ENCODE results near the gene KBTBD12.

KBTBD12 gene

GRCh38 chr3:127923611-127924010, 8.6 kb downstream of the KBTBD12 start:
- no peak for DNase-seq (ENCODE audit: low spot score)
- TF ChIP-seq, protein P1, sequence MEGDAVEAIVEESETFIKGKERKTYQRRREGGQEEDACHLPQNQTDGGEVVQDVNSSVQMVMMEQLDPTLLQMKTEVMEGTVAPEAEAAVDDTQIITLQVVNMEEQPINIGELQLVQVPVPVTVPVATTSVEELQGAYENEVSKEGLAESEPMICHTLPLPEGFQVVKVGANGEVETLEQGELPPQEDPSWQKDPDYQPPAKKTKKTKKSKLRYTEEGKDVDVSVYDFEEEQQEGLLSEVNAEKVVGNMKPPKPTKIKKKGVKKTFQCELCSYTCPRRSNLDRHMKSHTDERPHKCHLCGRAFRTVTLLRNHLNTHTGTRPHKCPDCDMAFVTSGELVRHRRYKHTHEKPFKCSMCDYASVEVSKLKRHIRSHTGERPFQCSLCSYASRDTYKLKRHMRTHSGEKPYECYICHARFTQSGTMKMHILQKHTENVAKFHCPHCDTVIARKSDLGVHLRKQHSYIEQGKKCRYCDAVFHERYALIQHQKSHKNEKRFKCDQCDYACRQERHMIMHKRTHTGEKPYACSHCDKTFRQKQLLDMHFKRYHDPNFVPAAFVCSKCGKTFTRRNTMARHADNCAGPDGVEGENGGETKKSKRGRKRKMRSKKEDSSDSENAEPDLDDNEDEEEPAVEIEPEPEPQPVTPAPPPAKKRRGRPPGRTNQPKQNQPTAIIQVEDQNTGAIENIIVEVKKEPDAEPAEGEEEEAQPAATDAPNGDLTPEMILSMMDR (IDR thresholded peaks at IDR 0.05; ENCODE audit: extremely low read depth, missing control alignments), result no peak

GRCh38 chr3:127925384-127925783, 10.4 kb downstream of the KBTBD12 start:
- TF ChIP-seq, protein P1 (IDR thresholded peaks at IDR 0.05; ENCODE audit: extremely low read depth, missing control alignments), result no peak
- no peak for DNase-seq (ENCODE audit: low spot score)

- TF ChIP-seq, protein P1 (IDR thresholded peaks at IDR 0.05; ENCODE audit: extremely low read depth, missing control alignments), result no peak
- DNase-seq (ENCODE audit: low spot score), result no peak
These were observed 13.0 kb downstream of the KBTBD12 start for GRCh38 chr3:127927829-127928604.

GRCh38 chr3:127929818-127930413, 14.9 kb downstream of the KBTBD12 start:
- no peak for DNase-seq (ENCODE audit: low spot score)
- TF ChIP-seq, protein P1 (IDR thresholded peaks at IDR 0.05; ENCODE audit: extremely low read depth, missing control alignments), result no peak

DNA sequence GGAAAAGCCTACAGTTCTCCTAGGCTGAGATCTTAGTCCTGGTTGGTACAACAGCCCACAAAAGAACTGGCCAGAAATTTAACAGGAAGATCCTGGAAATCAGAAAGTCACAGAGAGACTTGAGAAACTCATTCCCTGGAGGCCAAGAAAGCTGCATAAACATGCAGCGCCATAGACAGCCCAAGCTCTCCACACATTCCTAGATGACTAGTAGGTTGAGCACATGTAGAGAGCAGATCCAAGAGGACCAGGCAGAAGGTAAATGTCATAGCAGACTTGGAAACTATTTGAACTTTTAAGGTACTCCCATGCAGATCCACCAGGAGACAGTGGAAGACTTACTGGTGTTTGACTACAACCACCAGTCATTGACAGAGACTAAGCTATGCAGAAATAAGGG, 18.4 kb downstream of the KBTBD12 start:
- DNase-seq (ENCODE audit: low spot score), result no peak
- TF ChIP-seq, protein P1 (IDR thresholded peaks at IDR 0.05; ENCODE audit: extremely low read depth, missing control alignments), result no peak

GRCh38 chr3:127938800-127939199, 23.8 kb downstream of the KBTBD12 start:
- TF ChIP-seq, protein P1 (IDR thresholded peaks at IDR 0.05; ENCODE audit: extremely low read depth, missing control alignments), result no peak
- no peak for DNase-seq (ENCODE audit: low spot score)

DNA sequence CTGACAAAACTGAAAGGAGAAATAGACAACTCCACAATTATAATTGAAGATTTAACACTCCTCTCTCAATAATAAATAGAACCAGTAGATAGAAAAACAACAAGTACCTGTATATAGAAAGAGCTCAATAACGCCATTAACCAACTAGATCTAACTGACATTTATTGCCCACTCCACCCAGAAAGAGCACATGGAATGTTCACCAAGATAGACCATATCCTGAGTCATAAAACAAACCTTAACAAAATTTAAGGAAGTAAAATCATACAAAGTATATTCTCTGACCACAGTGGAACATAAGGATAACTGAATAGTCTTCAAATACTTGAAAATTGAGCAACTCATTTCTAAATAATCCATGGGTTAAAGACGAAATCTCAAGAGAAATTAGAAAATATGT, 25.1 kb downstream of the KBTBD12 start:
- DNase-seq (ENCODE audit: low spot score), result no peak

More for the DNA sequence above, 25.1 kb downstream of the KBTBD12 start:
- TF ChIP-seq, protein P1 (IDR thresholded peaks at IDR 0.05; ENCODE audit: extremely low read depth, missing control alignments), result no peak
